ENCODE measurements around the gene LYPLA2.

The LYPLA2 gene

GRCh38 chr1:23757812-23758211, 33.1 kb upstream of the LYPLA2 start:
- no peak overlapping the region for H3K9ac ChIP-seq (ENCODE audit: low read length)
- no peaks in the 10 kb centered on the region for H3K4me1 ChIP-seq (ENCODE audit: control insufficient read depth, insufficient read depth, low read length)
- no peak overlapping the region for H3K27ac ChIP-seq (ENCODE audit: low read depth, low read length)
- H3K27me3 ChIP-seq (ENCODE audit: control insufficient read depth, insufficient read depth, low read length): no peaks in the 10 kb centered on the region
- H3K4me3 ChIP-seq (ENCODE audit: low read depth, low read length): no peak overlapping the region
- H3K9me3 ChIP-seq (ENCODE audit: control insufficient read depth, insufficient read depth, low read depth, low read length): no peaks in the 10 kb centered on the region
- peaks cover 89% of the 10 kb centered on the region for H3K36me3 ChIP-seq (ENCODE audit: control insufficient read depth, insufficient read depth, low read length)

GRCh38 chr1:23759277-23759676, 31.7 kb upstream of the LYPLA2 start:
- Histone ChIP-seq H3K27ac (ENCODE audit: low read depth, low read length) (no peak overlapping the region), H3K9ac (ENCODE audit: low read length) (no peak overlapping the region), H3K27me3 (ENCODE audit: control insufficient read depth, insufficient read depth, low read length) (no peaks in the 10 kb centered on the region), H3K4me3 (ENCODE audit: low read depth, low read length) (no peak overlapping the region), H3K9me3 (ENCODE audit: control insufficient read depth, insufficient read depth, low read depth, low read length) (no peaks in the 10 kb centered on the region), H3K4me1 (ENCODE audit: control insufficient read depth, insufficient read depth, low read length) (no peaks in the 10 kb centered on the region), H3K36me3 (ENCODE audit: control insufficient read depth, insufficient read depth, low read length) (peaks cover 88% of the 10 kb centered on the region)

GRCh38 chr1:23763041-23763577, 27.8 kb upstream of the LYPLA2 start:
- Histone ChIP-seq H3K36me3 (ENCODE audit: control insufficient read depth, insufficient read depth, low read length) (peaks cover 68% of the 10 kb centered on the region), H3K4me1 (ENCODE audit: control insufficient read depth, insufficient read depth, low read length) (no peaks in the 10 kb centered on the region), H3K27me3 (ENCODE audit: control insufficient read depth, insufficient read depth, low read length) (no peaks in the 10 kb centered on the region), H3K27ac (ENCODE audit: low read depth, low read length) (no peak overlapping the region), H3K9me3 (ENCODE audit: control insufficient read depth, insufficient read depth, low read depth, low read length) (no peaks in the 10 kb centered on the region), H3K4me3 (ENCODE audit: low read depth, low read length) (no peak overlapping the region), H3K9ac (ENCODE audit: low read length) (no peak overlapping the region)

- Histone ChIP-seq H3K27ac (ENCODE audit: low read depth, low read length) (no peak overlapping the region), H3K9me3 (ENCODE audit: control insufficient read depth, insufficient read depth, low read depth, low read length) (no peaks in the 10 kb centered on the region), H3K4me3 (ENCODE audit: low read depth, low read length) (no peak overlapping the region), H3K27me3 (ENCODE audit: control insufficient read depth, insufficient read depth, low read length) (no peaks in the 10 kb centered on the region), H3K4me1 (ENCODE audit: control insufficient read depth, insufficient read depth, low read length) (no peaks in the 10 kb centered on the region), H3K9ac (ENCODE audit: low read length) (no peak overlapping the region), H3K36me3 (ENCODE audit: control insufficient read depth, insufficient read depth, low read length) (peaks cover 36% of the 10 kb centered on the region)
Observed at GRCh38 chr1:23768733-23769132, 22.2 kb upstream of the LYPLA2 start.

- peaks cover 18% of the 10 kb centered on the region for H3K36me3 ChIP-seq (ENCODE audit: control insufficient read depth, insufficient read depth, low read length)
- no peak overlapping the region for H3K9ac ChIP-seq (ENCODE audit: low read length)
- no peaks in the 10 kb centered on the region for H3K27me3 ChIP-seq (ENCODE audit: control insufficient read depth, insufficient read depth, low read length)
- H3K4me3 ChIP-seq (ENCODE audit: low read depth, low read length): no peak overlapping the region
- no peak overlapping the region for H3K27ac ChIP-seq (ENCODE audit: low read depth, low read length)
- H3K9me3 ChIP-seq (ENCODE audit: control insufficient read depth, insufficient read depth, low read depth, low read length): no peaks in the 10 kb centered on the region
- 0 out of 2 replicates have a peak, but pooled peaks cover 2% of the 10 kb centered on the region for H3K4me1 ChIP-seq (ENCODE audit: control insufficient read depth, insufficient read depth, low read length)
Observed at GRCh38 chr1:23772049-23772853, 18.7 kb upstream of the LYPLA2 start.

GRCh38 chr1:23772854-23773242, 18.1 kb upstream of the LYPLA2 start:
- Histone ChIP-seq H3K9me3 (ENCODE audit: control insufficient read depth, insufficient read depth, low read depth, low read length) (no peaks in the 10 kb centered on the region), H3K27me3 (ENCODE audit: control insufficient read depth, insufficient read depth, low read length) (no peaks in the 10 kb centered on the region), H3K27ac (ENCODE audit: low read depth, low read length) (no peak overlapping the region), H3K36me3 (ENCODE audit: control insufficient read depth, insufficient read depth, low read length) (peaks cover 14% of the 10 kb centered on the region), H3K9ac (ENCODE audit: low read length) (no peak overlapping the region), H3K4me3 (ENCODE audit: low read depth, low read length) (no peak overlapping the region), H3K4me1 (ENCODE audit: control insufficient read depth, insufficient read depth, low read length) (0 out of 2 replicates have a peak, but pooled peaks cover 3% of the 10 kb centered on the region)

- H3K27ac ChIP-seq (ENCODE audit: low read depth, low read length): no peak overlapping the region
- no peaks in the 10 kb centered on the region for H3K27me3 ChIP-seq (ENCODE audit: control insufficient read depth, insufficient read depth, low read length)
- H3K4me1 ChIP-seq (ENCODE audit: control insufficient read depth, insufficient read depth, low read length): 0 out of 2 replicates have a peak, but pooled peaks cover 3% of the 10 kb centered on the region
- H3K36me3 ChIP-seq (ENCODE audit: control insufficient read depth, insufficient read depth, low read length): peaks cover 7% of the 10 kb centered on the region
- no peak overlapping the region for H3K9ac ChIP-seq (ENCODE audit: low read length)
- H3K4me3 ChIP-seq (ENCODE audit: low read depth, low read length): no peak overlapping the region
- H3K9me3 ChIP-seq (ENCODE audit: control insufficient read depth, insufficient read depth, low read depth, low read length): no peaks in the 10 kb centered on the region
Observed at GRCh38 chr1:23774174-23774880, 16.6 kb upstream of the LYPLA2 start.

GRCh38 chr1:23776217-23776616, 14.7 kb upstream of the LYPLA2 start:
- no peak overlapping the region for H3K4me3 ChIP-seq (ENCODE audit: low read depth, low read length)

GRCh38 chr1:23777979-23778814, 12.7 kb upstream of the LYPLA2 start, which contains the start of gene PITHD1:
Gene PITHD1 (plus strand): TSS chr1:23778418. CDS start chr1:23778516, 98 bp downstream.
- H3K4me1 ChIP-seq (ENCODE audit: control insufficient read depth, insufficient read depth, low read length): 0 out of 2 replicates have a peak, but pooled peaks cover 3% of the 10 kb centered on the region
- H3K9me3 ChIP-seq (ENCODE audit: control insufficient read depth, insufficient read depth, low read depth, low read length): no peaks in the 10 kb centered on the region
- peaks cover 23% of the 10 kb centered on the region for H3K36me3 ChIP-seq (ENCODE audit: control insufficient read depth, insufficient read depth, low read length)
- peak within 1 kb of the TSS; percentile 95 for H3K4me3 ChIP-seq (ENCODE audit: low read depth, low read length)
- H3K9ac ChIP-seq (ENCODE audit: low read length): peak within 1 kb of the TSS; percentile 87
- H3K27me3 ChIP-seq (ENCODE audit: control insufficient read depth, insufficient read depth, low read length): no peaks in the 10 kb centered on the region
- H3K27ac ChIP-seq (ENCODE audit: low read depth, low read length): no peak within 1 kb of the TSS

More at GRCh38 chr1:23776217-23776616, 14.7 kb upstream of the LYPLA2 start:
- H3K27me3 ChIP-seq (ENCODE audit: control insufficient read depth, insufficient read depth, low read length): no peaks in the 10 kb centered on the region
- H3K9me3 ChIP-seq (ENCODE audit: control insufficient read depth, insufficient read depth, low read depth, low read length): no peaks in the 10 kb centered on the region
- H3K4me1 ChIP-seq (ENCODE audit: control insufficient read depth, insufficient read depth, low read length): 0 out of 2 replicates have a peak, but pooled peaks cover 3% of the 10 kb centered on the region
- no peak overlapping the region for H3K9ac ChIP-seq (ENCODE audit: low read length)
- H3K36me3 ChIP-seq (ENCODE audit: control insufficient read depth, insufficient read depth, low read length): peaks cover 10% of the 10 kb centered on the region
- H3K27ac ChIP-seq (ENCODE audit: low read depth, low read length): no peak overlapping the region

GRCh38 chr1:23779826-23780371, 11.0 kb upstream of the LYPLA2 start:
- Histone ChIP-seq H3K4me1 (ENCODE audit: control insufficient read depth, insufficient read depth, low read length) (0 out of 2 replicates have a peak, but pooled peaks cover 3% of the 10 kb centered on the region), H3K36me3 (ENCODE audit: control insufficient read depth, insufficient read depth, low read length) (peaks cover 36% of the 10 kb centered on the region), H3K9ac (ENCODE audit: low read length) (no peak overlapping the region), H3K4me3 (ENCODE audit: low read depth, low read length) (no peak overlapping the region), H3K27me3 (ENCODE audit: control insufficient read depth, insufficient read depth, low read length) (no peaks in the 10 kb centered on the region), H3K27ac (ENCODE audit: low read depth, low read length) (no peak overlapping the region), H3K9me3 (ENCODE audit: control insufficient read depth, insufficient read depth, low read depth, low read length) (no peaks in the 10 kb centered on the region)

All from HUES6 (cell line).